ENCODE results near the gene ARL11.
"Not testable (repeated sequence)": the region's sequence is repeated elsewhere in the genome, so short reads cannot be mapped to it uniquely, and the experiment has no call there.

ARL11 gene

GRCh38 chr13:49612042-49612441, 16.3 kb upstream of the ARL11 start:
- DNase-seq (ENCODE audit: low read depth in 1 of 2, low spot score in 1 of 2), result not testable (repeated sequence)

DNA sequence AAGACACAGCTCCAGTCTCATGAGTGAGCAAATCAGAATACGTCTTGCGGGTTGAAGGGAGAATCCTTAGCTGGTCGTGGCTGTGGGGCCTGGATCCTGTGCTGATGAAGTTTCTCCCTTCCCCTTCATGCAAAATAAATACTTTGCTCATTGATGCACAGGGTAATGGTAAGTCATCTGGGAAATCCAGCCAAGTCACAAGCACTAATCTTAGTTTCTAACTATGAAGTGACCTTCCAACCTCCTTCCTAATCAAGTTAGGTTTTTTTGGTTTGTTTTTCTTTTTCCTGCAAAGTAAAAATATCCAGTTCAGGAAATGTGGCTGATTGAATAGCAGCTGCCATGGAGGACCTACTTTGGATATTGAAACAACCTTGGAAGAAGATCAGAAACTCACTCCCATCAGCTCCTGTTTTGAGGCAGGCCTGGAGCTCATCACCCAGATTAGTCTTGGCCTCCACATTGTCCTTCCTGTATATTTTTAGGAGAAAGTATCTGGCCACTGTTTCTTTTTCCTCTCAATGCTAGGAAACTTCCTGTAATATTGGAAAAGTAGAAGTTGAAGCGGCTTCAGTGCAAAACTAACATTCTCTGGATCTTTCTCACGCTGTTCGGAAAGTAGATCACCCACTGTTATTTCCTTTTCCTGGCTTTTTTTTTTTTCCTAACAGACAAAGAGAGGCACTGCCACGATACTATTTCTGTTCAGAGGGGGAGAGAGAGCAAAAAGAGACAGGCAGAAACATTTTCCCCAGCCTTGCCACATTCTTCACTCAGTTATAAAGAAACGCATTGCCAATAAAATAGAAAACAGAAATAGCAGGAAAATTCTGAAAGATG, 12.3 kb upstream of the ARL11 start:
- no peak for DNase-seq (ENCODE audit: low read depth in 1 of 2, low spot score in 1 of 2)

GRCh38 chr13:49616676-49617065, 11.6 kb upstream of the ARL11 start:
- DNase-seq (ENCODE audit: low read depth in 1 of 2, low spot score in 1 of 2), result no peak

DNA sequence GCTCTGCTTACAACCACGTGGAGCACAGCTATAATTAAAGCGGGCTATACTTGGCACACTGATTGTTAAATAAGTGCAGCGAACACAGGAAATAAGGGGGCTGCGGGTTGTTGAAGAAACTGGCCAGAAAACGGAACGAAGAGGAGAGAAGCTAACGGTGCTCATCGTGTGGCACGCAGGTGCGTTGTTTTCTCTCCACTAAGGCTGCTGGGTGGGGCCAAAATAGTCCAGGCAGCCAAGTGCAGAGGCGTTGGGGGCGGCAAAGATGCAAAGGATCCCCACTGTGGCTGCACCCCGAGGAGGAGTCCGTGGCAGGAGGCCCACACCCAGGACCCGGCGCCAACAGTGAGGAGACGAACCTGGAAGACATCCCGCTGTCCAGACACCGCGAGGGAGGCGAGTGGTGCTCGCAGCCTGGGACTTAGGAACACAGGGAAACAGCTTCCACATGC, 8.1 kb upstream of the ARL11 start:
- no peak for DNase-seq (ENCODE audit: low read depth in 1 of 2, low spot score in 1 of 2)

GRCh38 chr13:49622174-49622946, 5.9 kb upstream of the ARL11 start:
- no peak for DNase-seq (ENCODE audit: low read depth in 1 of 2, low spot score in 1 of 2)

GRCh38 chr13:49624229-49624628, 4.1 kb upstream of the ARL11 start:
- no peak for DNase-seq (ENCODE audit: low read depth in 1 of 2, low spot score in 1 of 2)

GRCh38 chr13:49625392-49626079, 2.8 kb upstream of the ARL11 start:
- DNase-seq (ENCODE audit: low read depth in 1 of 2, low spot score in 1 of 2), result no peak

- DNase-seq (ENCODE audit: low read depth in 1 of 2, low spot score in 1 of 2), result no peak
Measured at GRCh38 chr13:49629196-49629938, 1.1 kb downstream of the ARL11 start.

DNA sequence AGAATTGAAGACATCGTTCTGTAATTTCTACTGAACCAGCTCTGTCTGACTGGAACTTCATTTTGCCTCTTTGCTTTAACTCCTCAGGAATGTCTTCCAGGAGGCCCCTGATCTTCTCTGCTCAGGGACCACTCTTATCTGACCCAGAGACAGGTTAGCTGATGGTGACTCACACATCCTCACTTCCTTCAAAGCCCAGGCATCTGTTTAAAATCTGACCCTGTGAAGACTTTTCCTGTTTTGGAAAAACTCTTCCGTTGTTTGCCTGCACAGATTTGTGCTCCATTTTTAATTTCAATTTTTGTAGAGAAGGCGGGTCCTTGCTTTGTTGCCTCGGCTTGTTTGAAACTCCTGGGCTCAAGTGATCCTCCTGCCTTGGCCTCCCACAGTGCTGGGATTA, 1.6 kb downstream of the ARL11 start:
- DNase-seq (ENCODE audit: low read depth in 1 of 2, low spot score in 1 of 2), result no peak

DNA sequence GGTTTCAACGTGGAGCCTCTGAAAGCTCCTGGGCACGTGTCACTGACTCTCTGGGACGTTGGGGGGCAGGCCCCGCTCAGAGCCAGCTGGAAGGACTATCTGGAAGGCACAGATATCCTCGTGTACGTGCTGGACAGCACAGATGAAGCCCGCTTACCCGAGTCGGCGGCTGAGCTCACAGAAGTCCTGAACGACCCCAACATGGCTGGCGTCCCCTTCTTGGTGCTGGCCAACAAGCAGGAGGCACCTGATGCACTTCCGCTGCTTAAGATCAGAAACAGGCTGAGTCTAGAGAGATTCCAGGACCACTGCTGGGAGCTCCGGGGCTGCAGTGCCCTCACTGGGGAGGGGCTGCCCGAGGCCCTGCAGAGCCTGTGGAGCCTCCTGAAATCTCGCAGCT, 2.3 kb downstream of the ARL11 start:
- no peak for DNase-seq (ENCODE audit: low read depth in 1 of 2, low spot score in 1 of 2)

GRCh38 chr13:49632156-49632555, 3.8 kb downstream of the ARL11 start:
- no peak for DNase-seq (ENCODE audit: low read depth in 1 of 2, low spot score in 1 of 2)

GRCh38 chr13:49633710-49634109, 5.4 kb downstream of the ARL11 start:
- DNase-seq (ENCODE audit: low read depth in 1 of 2, low spot score in 1 of 2), result no peak

- DNase-seq (ENCODE audit: low read depth in 1 of 2, low spot score in 1 of 2), result no peak
Measured at GRCh38 chr13:49635599-49636433, 7.5 kb downstream of the ARL11 start.

DNA sequence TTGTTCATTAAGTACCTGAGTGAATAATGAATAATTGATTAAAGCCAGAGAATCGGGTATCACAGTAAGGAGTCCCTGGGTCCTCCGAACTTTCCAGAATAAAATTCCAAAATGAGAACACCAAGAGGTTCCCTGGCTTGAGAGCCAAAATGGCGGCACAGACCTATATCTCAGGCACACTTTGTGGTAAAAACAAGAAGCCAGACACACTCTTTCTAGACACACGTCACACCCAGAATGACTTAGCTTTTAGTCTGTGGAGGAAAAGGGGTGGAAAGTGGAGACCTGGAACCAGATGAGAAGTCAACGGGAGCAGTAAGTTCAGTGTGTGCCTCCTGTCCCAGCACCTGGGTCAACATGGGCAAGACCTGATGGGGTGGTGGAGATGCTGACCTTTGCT, 8.4 kb downstream of the ARL11 start:
- no peak for DNase-seq (ENCODE audit: low read depth in 1 of 2, low spot score in 1 of 2)

DNA sequence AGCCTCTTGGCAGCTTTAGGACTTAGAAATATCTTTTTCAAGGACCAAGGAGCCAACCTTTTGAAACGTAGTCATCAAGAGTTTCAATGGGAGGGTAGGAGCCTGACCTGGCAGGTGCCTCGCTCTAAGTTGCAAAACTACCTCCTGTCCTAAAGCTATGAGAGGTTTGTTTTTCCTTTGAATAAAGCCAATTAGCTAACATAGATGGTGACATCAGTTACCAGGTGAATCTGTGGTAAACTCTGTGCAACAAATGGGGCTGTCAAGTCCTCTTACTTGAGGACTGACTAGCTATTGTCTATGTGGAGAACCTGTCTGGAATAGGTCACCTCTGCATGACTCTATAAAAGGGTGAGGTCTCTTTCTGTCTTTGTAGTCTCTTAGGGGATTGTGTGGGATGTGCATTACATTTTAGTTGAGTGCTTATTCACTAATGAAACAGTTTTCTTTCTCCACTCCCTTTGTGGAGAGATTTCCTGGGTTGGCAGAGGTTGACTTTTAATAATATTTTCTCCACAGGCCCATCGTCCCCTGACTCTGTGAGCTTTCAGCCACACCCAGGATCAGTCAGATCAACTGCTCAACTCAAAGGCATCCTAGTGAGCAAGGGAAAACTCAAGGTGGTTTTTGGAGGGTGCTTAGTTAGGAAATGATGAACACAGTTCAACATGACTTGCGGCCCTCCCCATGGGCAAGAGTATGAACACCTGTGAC, 9.9 kb downstream of the ARL11 start:
- DNase-seq (ENCODE audit: low read depth in 1 of 2, low spot score in 1 of 2), result no peak

- DNase-seq (ENCODE audit: low read depth in 1 of 2, low spot score in 1 of 2), result no peak
Measured at GRCh38 chr13:49638744-49639072, 10.4 kb downstream of the ARL11 start.

- no peak for DNase-seq (ENCODE audit: low read depth in 1 of 2, low spot score in 1 of 2)
Measured at GRCh38 chr13:49641801-49642291, 13.5 kb downstream of the ARL11 start.

DNA sequence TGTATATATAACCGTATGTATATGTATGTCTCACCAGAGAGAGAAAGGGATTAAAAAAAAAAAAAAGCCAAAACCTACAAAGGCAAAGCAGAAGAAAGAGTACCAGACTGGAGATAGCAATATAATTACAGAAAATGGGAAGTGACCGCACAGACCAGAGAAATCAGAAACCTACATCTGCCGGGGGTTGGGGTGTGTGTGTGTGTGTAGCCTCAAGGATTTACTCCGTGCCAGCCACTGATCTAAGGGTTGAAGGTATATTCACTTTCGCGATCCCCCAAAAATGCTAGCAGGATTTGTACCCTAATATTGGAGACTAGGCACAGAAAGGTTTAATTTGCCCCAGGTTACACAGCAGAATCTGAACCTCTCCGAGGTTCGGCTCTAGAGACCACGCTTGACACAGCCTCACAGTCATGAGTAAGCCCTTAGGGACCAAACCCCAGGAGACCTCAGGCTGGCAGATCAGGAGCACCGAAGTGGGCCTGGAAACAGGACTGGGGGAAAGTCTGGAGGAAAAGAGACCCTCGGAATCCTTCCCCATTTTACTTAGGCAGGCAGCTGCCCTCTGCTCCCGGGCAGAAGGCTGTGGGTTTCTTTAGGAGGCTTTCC, 14.8 kb downstream of the ARL11 start:
- no peak for DNase-seq (ENCODE audit: low read depth in 1 of 2, low spot score in 1 of 2)

GRCh38 chr13:49645451-49645850, 17.1 kb downstream of the ARL11 start:
- DNase-seq (ENCODE audit: low read depth in 1 of 2, low spot score in 1 of 2), result no peak

Data from activated T-helper 1 cell treated with anti-CD3 and anti-CD28 coated beads, Interleukin-2, amount 50 U/mL, for 16 hours (primary cell).